Measurements from ENCODE around the gene ZNF862.

DNA sequence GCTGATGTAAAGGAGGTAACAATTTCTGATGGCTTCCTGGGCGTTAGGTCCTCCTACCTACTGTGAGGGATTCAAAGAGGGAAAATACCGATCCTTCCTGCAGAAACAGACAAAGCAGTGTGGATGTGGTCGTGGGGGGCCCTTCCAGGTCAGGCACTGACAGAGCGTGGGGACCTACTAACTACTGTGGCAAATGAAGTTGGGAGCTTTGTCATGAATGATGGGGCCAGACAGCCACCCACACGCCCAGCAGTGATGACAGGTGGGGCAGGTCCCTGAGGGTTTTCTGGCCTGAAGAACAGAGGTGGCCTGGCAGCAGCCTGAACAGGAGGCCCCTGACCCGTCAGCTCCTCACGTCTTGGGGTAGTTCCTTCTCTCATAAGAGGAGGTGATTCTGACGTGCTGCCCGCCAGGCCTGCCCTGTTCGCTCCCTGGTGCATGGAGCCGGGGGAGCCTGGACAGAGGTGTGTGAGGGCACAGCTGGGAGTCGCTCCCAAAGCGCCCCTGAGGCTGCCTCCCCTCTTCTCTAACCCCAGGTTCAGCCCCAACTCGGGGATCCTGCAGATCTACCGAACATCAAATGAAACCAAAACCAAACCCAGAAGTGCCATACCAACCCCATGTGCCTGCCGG is 39.8 kb downstream of the ZNF862 start:
- TF ChIP-seq HOXA7 (CRISPR knock-in tag; IDR thresholded peaks at IDR 0.05) (no peak), HDAC6 (IDR thresholded peaks at IDR 0.05; ENCODE audit: low read depth, low read length) (no peak), U2AF1 (optimal IDR thresholded peaks at IDR 0.05; ENCODE audit: low read depth, low read length) (no peak), ZNF605 (CRISPR knock-in tag; IDR thresholded peaks at IDR 0.05) (no peak), FOSL2 (CRISPR knock-in tag; IDR thresholded peaks at IDR 0.05) (no peak), EHMT2 (IDR thresholded peaks at IDR 0.05; ENCODE audit: borderline replicate concordance, low read depth, low read length) (no peak), ATF1 (CRISPR knock-in tag; IDR thresholded peaks at IDR 0.05) (no peak), CHD2 (IDR thresholded peaks at IDR 0.05; ENCODE audit: low read depth, low read length) (no peak), TAF1 (CRISPR knock-in tag; IDR thresholded peaks at IDR 0.05) (no peak)
- TF ChIP-seq, protein P1, sequence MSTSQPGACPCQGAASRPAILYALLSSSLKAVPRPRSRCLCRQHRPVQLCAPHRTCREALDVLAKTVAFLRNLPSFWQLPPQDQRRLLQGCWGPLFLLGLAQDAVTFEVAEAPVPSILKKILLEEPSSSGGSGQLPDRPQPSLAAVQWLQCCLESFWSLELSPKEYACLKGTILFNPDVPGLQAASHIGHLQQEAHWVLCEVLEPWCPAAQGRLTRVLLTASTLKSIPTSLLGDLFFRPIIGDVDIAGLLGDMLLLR (CRISPR knock-in tag; IDR thresholded peaks at IDR 0.05), result no peak
- TF ChIP-seq, protein P2, sequence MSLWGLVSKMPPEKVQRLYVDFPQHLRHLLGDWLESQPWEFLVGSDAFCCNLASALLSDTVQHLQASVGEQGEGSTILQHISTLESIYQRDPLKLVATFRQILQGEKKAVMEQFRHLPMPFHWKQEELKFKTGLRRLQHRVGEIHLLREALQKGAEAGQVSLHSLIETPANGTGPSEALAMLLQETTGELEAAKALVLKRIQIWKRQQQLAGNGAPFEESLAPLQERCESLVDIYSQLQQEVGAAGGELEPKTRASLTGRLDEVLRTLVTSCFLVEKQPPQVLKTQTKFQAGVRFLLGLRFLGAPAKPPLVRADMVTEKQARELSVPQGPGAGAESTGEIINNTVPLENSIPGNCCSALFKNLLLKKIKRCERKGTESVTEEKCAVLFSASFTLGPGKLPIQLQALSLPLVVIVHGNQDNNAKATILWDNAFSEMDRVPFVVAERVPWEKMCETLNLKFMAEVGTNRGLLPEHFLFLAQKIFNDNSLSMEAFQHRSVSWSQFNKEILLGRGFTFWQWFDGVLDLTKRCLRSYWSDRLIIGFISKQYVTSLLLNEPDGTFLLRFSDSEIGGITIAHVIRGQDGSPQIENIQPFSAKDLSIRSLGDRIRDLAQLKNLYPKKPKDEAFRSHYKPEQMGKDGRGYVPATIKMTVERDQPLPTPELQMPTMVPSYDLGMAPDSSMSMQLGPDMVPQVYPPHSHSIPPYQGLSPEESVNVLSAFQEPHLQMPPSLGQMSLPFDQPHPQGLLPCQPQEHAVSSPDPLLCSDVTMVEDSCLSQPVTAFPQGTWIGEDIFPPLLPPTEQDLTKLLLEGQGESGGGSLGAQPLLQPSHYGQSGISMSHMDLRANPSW (CRISPR knock-in tag; IDR thresholded peaks at IDR 0.05; ENCODE audit: borderline replicate concordance), result no peak
- TF ChIP-seq, protein P3, sequence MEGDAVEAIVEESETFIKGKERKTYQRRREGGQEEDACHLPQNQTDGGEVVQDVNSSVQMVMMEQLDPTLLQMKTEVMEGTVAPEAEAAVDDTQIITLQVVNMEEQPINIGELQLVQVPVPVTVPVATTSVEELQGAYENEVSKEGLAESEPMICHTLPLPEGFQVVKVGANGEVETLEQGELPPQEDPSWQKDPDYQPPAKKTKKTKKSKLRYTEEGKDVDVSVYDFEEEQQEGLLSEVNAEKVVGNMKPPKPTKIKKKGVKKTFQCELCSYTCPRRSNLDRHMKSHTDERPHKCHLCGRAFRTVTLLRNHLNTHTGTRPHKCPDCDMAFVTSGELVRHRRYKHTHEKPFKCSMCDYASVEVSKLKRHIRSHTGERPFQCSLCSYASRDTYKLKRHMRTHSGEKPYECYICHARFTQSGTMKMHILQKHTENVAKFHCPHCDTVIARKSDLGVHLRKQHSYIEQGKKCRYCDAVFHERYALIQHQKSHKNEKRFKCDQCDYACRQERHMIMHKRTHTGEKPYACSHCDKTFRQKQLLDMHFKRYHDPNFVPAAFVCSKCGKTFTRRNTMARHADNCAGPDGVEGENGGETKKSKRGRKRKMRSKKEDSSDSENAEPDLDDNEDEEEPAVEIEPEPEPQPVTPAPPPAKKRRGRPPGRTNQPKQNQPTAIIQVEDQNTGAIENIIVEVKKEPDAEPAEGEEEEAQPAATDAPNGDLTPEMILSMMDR (CRISPR knock-in tag; IDR thresholded peaks at IDR 0.05), result no peak
- TF ChIP-seq, protein P4, sequence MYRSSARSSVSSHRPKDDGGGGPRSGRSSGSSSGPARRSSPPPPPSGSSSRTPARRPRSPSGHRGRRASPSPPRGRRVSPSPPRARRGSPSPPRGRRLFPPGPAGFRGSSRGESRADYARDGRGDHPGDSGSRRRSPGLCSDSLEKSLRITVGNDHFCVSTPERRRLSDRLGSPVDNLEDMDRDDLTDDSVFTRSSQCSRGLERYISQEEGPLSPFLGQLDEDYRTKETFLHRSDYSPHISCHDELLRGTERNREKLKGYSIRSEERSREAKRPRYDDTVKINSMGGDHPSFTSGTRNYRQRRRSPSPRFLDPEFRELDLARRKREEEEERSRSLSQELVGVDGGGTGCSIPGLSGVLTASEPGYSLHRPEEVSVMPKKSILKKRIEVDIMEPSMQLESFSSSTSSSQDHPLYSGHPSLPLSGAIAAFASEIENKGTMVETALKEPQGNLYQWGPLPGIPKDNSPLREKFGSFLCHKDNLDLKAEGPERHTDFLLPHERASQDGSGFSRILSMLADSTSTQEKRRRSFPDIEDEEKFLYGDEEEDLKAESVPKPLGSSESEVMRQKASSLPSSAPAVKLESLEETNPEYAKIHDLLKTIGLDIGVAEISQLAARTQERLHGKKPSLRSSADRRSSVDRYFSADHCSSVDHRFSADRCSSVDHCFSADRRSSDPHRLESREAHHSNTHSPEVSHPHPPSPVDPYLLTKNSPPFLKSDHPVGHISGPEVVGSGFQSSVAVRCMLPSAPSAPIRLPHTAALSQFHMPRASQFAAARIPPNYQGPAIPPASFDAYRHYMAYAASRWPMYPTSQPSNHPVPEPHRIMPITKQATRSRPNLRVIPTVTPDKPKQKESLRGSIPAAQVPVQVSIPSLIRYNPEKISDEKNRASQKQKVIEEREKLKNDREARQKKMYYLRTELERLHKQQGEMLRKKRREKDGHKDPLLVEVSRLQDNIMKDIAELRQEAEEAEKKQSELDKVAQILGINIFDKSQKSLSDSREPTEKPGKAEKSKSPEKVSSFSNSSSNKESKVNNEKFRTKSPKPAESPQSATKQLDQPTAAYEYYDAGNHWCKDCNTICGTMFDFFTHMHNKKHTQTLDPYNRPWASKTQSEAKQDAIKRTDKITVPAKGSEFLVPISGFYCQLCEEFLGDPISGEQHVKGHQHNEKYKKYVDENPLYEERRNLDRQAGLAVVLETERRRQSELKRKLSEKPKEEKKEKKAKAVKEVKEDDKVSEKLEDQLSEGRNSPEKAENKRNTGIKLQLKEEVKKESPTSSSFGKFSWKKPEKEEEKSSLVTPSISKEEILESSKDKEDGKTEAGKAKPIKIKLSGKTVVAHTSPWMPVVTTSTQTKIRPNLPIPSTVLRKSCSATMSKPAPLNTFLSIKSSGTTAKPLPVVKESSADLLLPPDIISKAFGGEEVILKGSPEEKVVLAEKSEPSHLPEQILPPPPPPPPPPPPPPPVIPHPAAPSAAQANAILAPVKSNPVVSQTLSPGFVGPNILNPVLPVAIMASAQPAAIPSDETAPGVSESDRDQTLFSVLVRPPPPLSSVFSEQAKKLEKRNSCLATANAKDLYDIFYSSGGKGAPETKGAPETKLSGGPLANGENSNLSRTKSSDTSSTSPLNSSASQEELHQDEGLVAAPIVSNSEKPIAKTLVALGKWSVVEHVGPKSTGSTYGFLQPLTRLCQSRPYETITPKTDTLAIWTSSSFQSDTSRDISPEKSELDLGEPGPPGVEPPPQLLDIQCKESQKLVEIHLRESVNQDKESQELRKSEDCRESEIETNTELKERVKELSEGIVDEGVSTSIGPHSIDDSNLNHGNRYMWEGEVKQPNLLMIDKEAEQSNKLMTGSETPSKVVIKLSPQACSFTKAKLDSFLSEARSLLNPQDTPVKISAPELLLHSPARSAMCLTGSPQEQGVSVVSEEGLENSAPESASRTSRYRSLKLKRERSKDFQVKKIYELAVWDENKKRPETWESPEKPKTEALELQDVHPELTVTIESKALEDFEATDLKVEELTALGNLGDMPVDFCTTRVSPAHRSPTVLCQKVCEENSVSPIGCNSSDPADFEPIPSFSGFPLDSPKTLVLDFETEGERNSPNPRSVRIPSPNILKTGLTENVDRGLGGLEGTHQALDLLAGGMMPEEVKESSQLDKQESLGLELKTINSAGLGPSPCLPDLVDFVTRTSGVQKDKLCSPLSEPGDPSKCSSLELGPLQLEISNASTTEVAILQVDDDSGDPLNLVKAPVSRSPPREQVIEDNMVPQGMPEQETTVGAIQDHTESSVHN (CRISPR knock-in tag; IDR thresholded peaks at IDR 0.05), result no peak
